HG02973 (cell line): ENCODE measurements around the gene VPREB1.
"Not testable (repeated sequence)": the region's sequence is repeated elsewhere in the genome, so short reads cannot be mapped to it uniquely, and the experiment has no call there.

Experiments used
- ATAC-seq: cut with Tn5 transposase; IDR thresholded peaks from one replicate; pipeline ENCODE4 v1.9.1; 2021; ENCODE audit warnings: moderate library complexity; ENCODE audit not compliant: unreplicated experiment

Gene VPREB1

GRCh38 chr22:22293436-22293835, 48.9 kb downstream of the VPREB1 start:
- not testable (repeated sequence) for ATAC-seq

GRCh38 chr22:22294641-22295040, 50.1 kb downstream of the VPREB1 start:
- not testable (repeated sequence) for ATAC-seq
